Astrocyte (in vitro differentiated cells and primary cell): Measurements from ENCODE around the gene BEX3. TPM values are rescaled to one million over a fixed set of nuclear protein-coding genes. Genes with fewer than 3 reads are reported as not detected.

Source experiments
- DNase-seq: peaks from one replicate; pipeline ENCODE4 v3.0.0-alpha.2; 2010; ENCODE audit warnings: low read depth
- FAIRE-seq: peaks from 2 replicates; lab custom pipeline; 2011; peaks lifted over from hg19 to GRCh38; lab: Jason Lieb, UNC
- H2AFZ ChIP-seq: 2 replicates; pipeline ENCODE4 v1.6.0; 2012; ENCODE audit warnings: low read depth, low read length, inconsistent platforms
- H3K27ac ChIP-seq: 2 replicates; pipeline ENCODE4 v1.5.1; 2011; ENCODE audit warnings: low read depth, low read length, inconsistent platforms
- H3K27me3 ChIP-seq: 2 replicates; pipeline ENCODE4 v1.6.0; 2011; ENCODE audit warnings: low read length, inconsistent platforms; ENCODE audit not compliant: insufficient read depth
- H3K36me3 ChIP-seq: 2 replicates; pipeline ENCODE4 v1.5.1; 2011; ENCODE audit warnings: low read length, inconsistent platforms; ENCODE audit not compliant: insufficient read depth
- H3K4me1 ChIP-seq: 2 replicates; pipeline ENCODE4 v1.5.1; 2011; ENCODE audit warnings: low read length, inconsistent platforms; ENCODE audit not compliant: insufficient read depth
- H3K4me2 ChIP-seq: 2 replicates; pipeline ENCODE4 v1.6.0; 2012; ENCODE audit warnings: low read length, inconsistent platforms
- H3K4me3 ChIP-seq: 2 replicates; pipeline ENCODE4 v1.5.1; 2011; ENCODE audit warnings: low read depth, mild to moderate bottlenecking, low read length, inconsistent platforms; ENCODE audit not compliant: insufficient read depth
- H3K79me2 ChIP-seq: 2 replicates; pipeline ENCODE4 v1.6.0; 2012; ENCODE audit warnings: mild to moderate bottlenecking, low read length, inconsistent platforms; ENCODE audit not compliant: insufficient read depth
- H3K9ac ChIP-seq: 2 replicates; pipeline ENCODE4 v1.6.0; 2012; ENCODE audit warnings: mild to moderate bottlenecking, low read length, inconsistent platforms
- H3K9me3 ChIP-seq: 2 replicates; pipeline ENCODE4 v1.5.1; 2012; ENCODE audit warnings: low read depth, mild to moderate bottlenecking, low read length, inconsistent platforms; ENCODE audit not compliant: insufficient read depth
- H4K20me1 ChIP-seq: 2 replicates; pipeline ENCODE4 v1.6.0; 2012; ENCODE audit warnings: low read length, inconsistent platforms; ENCODE audit not compliant: insufficient read depth
- H3K27ac Mint-ChIP-seq: one replicate; pipeline ENCODE4 v1.8.0; 2021; ENCODE audit warnings: mild to moderate bottlenecking, mixed read lengths; ENCODE audit not compliant: unreplicated experiment
- H3K27me3 Mint-ChIP-seq: one replicate; pipeline ENCODE4 v1.8.0; 2021; ENCODE audit warnings: low read depth, mixed read lengths; ENCODE audit not compliant: unreplicated experiment
- H3K36me3 Mint-ChIP-seq: one replicate; pipeline ENCODE4 v1.8.0; 2021; ENCODE audit warnings: low read depth, mixed read lengths; ENCODE audit not compliant: unreplicated experiment
- H3K4me1 Mint-ChIP-seq: one replicate; pipeline ENCODE4 v1.8.0; 2021; ENCODE audit warnings: low read depth, mixed read lengths; ENCODE audit not compliant: unreplicated experiment
- H3K4me3 Mint-ChIP-seq: one replicate; pipeline ENCODE4 v1.8.0; 2021; ENCODE audit warnings: mild to moderate bottlenecking, moderate library complexity, mixed read lengths; ENCODE audit not compliant: unreplicated experiment
- H3K9me3 Mint-ChIP-seq: one replicate; pipeline ENCODE4 v1.8.0; 2021; ENCODE audit warnings: mild to moderate bottlenecking, mixed read lengths; ENCODE audit not compliant: unreplicated experiment
- CTCF ChIP-seq: IDR thresholded peaks from 2 replicates; pipeline ENCODE4 v1.5.1; 2011; ENCODE audit warnings: low read depth, mild to moderate bottlenecking, inconsistent platforms, low read length, moderate library complexity; ENCODE audit not compliant: insufficient read depth
- EZH2 ChIP-seq: IDR thresholded peaks from 2 replicates; pipeline ENCODE4 v1.6.1; 2012; ENCODE audit warnings: mild to moderate bottlenecking, low read length, inconsistent platforms; ENCODE audit not compliant: insufficient read depth
- total RNA-seq: library from RNA; stranded (reverse); gene quantifications from 2 replicates; pipeline ENCODE4 v1.2.1, GENCODE V29; 2021

The BEX3 gene
- total RNA-seq, 1 donor from 2014 or later, result 241 TPM

GRCh38 chrX:103398421-103398864 is 22.1 kb downstream of the BEX3 start:
- TF ChIP-seq CTCF, result no peak
- TF ChIP-seq EZH2, result no peak
- peak overlapping the region; percentile 90 for H3K27ac Mint-ChIP-seq
- H3K4me1 Mint-ChIP-seq, result peaks cover 14% of the 10 kb centered on the region
- peak overlapping the region; percentile 34 for H2AFZ ChIP-seq
- peak overlapping the region; percentile 82 for H3K27ac ChIP-seq
- H3K9me3 Mint-ChIP-seq, result no peaks in the 10 kb centered on the region
- H3K4me2 ChIP-seq, result peak overlapping the region; percentile 33
- H4K20me1 ChIP-seq, result no peaks in the 10 kb centered on the region
- no peak overlapping the region for H3K4me3 Mint-ChIP-seq
- DNase-seq, result peak; percentile 64
- no peaks in the 10 kb centered on the region for H3K79me2 ChIP-seq
- H3K4me1 ChIP-seq, result peaks cover 5% of the 10 kb centered on the region
- H3K36me3 Mint-ChIP-seq, result no peaks in the 10 kb centered on the region
- no peaks in the 10 kb centered on the region for H3K36me3 ChIP-seq
- H3K9me3 ChIP-seq, result no peaks in the 10 kb centered on the region
- FAIRE-seq, result no peak
- peaks cover 4% of the 10 kb centered on the region for H3K27me3 Mint-ChIP-seq
- peak overlapping the region; percentile 53 for H3K9ac ChIP-seq
- H3K4me3 ChIP-seq, result peak overlapping the region; percentile 3
- no peaks in the 10 kb centered on the region for H3K27me3 ChIP-seq

- peaks cover 4% of the 10 kb centered on the region for H3K27me3 Mint-ChIP-seq
- peaks cover 21% of the 10 kb centered on the region for H3K4me1 Mint-ChIP-seq
- Histone ChIP-seq H3K4me1 (peaks cover 7% of the 10 kb centered on the region), H3K4me2 (no peak overlapping the region), H3K36me3 (no peaks in the 10 kb centered on the region), H3K9ac (no peak overlapping the region), H3K27me3 (no peaks in the 10 kb centered on the region), H3K9me3 (no peaks in the 10 kb centered on the region), H2AFZ (no peak overlapping the region), H3K27ac (no peak overlapping the region), H3K4me3 (no peak overlapping the region), H4K20me1 (no peaks in the 10 kb centered on the region), H3K79me2 (no peaks in the 10 kb centered on the region)
- H3K4me3 Mint-ChIP-seq, result no peak overlapping the region
- no peak overlapping the region for H3K27ac Mint-ChIP-seq
- no peaks in the 10 kb centered on the region for H3K9me3 Mint-ChIP-seq
- FAIRE-seq (peak; percentile 41), DNase-seq (no peak)
- no peaks in the 10 kb centered on the region for H3K36me3 Mint-ChIP-seq
- TF ChIP-seq CTCF, result no peak
- no peak for TF ChIP-seq EZH2
These were observed 23.4 kb downstream of the BEX3 start for GRCh38 chrX:103399744-103400143.

GRCh38 chrX:103400931-103401330 is 24.6 kb downstream of the BEX3 start:
- no peak for TF ChIP-seq CTCF
- no peak for TF ChIP-seq EZH2
- Histone ChIP-seq H3K4me2 (no peak overlapping the region), H3K9ac (no peak overlapping the region), H3K9me3 (no peaks in the 10 kb centered on the region), H3K27ac (no peak overlapping the region), H3K36me3 (no peaks in the 10 kb centered on the region), H4K20me1 (no peaks in the 10 kb centered on the region), H3K79me2 (no peaks in the 10 kb centered on the region), H3K4me3 (no peak overlapping the region), H3K4me1 (peaks cover 7% of the 10 kb centered on the region), H2AFZ (no peak overlapping the region), H3K27me3 (no peaks in the 10 kb centered on the region)
- DNase-seq (no peak), FAIRE-seq (no peak)
- Mint-ChIP-seq H3K4me1 (peaks cover 21% of the 10 kb centered on the region), H3K9me3 (no peaks in the 10 kb centered on the region), H3K4me3 (no peak overlapping the region), H3K27me3 (peaks cover 4% of the 10 kb centered on the region), H3K27ac (no peak overlapping the region), H3K36me3 (no peaks in the 10 kb centered on the region)
